Upper lobe of right lung (tissue), 1 donor: Measurements from ENCODE around the gene TCEANC. TPM values are rescaled to one million over a fixed set of nuclear protein-coding genes. Genes with fewer than 3 reads are reported as not detected.
"Not testable (repeated sequence)": the region's sequence is repeated elsewhere in the genome, so short reads cannot be mapped to it uniquely, and the experiment has no call there.

Experiments
- ATAC-seq: fragments of 200-7000 bp; cut with Tn5 transposase; one replicate; pipeline ENCODE4 v1.9.1; 2020; ENCODE audit warnings: mild to moderate bottlenecking, moderate library complexity
- DNase-seq: peaks from one replicate; pipeline ENCODE4 v3.0.0-alpha.2; 2020
- H3K27ac ChIP-seq: fragments of 200-600 bp; one replicate; pipeline ENCODE4 v1.8.0; 2022
- H3K27me3 ChIP-seq: fragments of 200-600 bp; one replicate; pipeline ENCODE4 v1.8.0; 2022; ENCODE audit warnings: mild to moderate bottlenecking
- H3K36me3 ChIP-seq: fragments of 200-600 bp; one replicate; pipeline ENCODE4 v1.8.0; 2022
- H3K4me1 ChIP-seq: fragments of 200-600 bp; one replicate; pipeline ENCODE4 v1.8.0; 2022
- H3K4me3 ChIP-seq: fragments of 200-600 bp; one replicate; pipeline ENCODE4 v1.8.0; 2022; ENCODE audit warnings: mild to moderate bottlenecking
- H3K9me3 ChIP-seq: fragments of 200-600 bp; one replicate; pipeline ENCODE4 v1.8.0; 2022
- CTCF ChIP-seq: fragments of 200-600 bp; IDR thresholded peaks from one replicate; pipeline ENCODE4 v1.8.0; 2022; ENCODE audit warnings: antibody characterized with exemption
- intact Hi-C: fragments of 100-400 bp; cut with DNase I; formaldehyde crosslinking; loops from one replicate; pipeline ENCODE4 v1.11.0; 2022
- total RNA-seq: library from RNA; stranded (reverse); fragmentation: NEBNext Ultra II Directional; extraction: Animal tissue kit (Norgen Biotek cat#: 25700); gene quantifications from one replicate; pipeline ENCODE4 v1.2.1, GENCODE V29; 2021
- donor health status: DM: no; HTN: yes; CAD: no; lungs with severe emphysema.

Gene TCEANC
- total RNA-seq, 1 donor from 2014 or later = 6.4 TPM

DNA sequence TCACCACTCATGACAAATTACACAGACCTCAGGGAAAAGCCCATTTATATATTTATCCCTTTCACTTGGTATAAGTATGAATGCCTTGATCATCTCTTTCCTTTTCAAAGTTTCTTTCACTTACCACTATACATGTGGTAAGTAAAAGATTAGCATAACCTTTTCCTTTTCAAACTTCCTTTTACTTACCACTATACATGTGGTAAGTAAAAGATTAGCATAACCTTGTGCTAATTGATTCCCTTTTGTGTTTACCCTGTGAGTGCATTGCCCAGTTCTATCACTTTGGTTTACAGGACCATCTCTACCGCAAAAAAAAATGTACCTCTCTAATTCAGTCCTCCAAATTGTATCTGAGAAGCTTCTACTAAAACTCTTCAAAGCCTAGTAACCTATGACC lies 32.7 kb upstream of the TCEANC start:
- Histone ChIP-seq H3K4me1 (no peaks in the 10 kb centered on the region), H3K27me3 (no peaks in the 10 kb centered on the region), H3K9me3 (no peaks in the 10 kb centered on the region), H3K4me3 (no peak overlapping the region), H3K27ac (no peak overlapping the region), H3K36me3 (no peaks in the 10 kb centered on the region)
- DNase-seq (no peak), ATAC-seq (no peak)
- TF ChIP-seq CTCF = no peak
- intact Hi-C loops = no loop called here

- intact Hi-C loops = no loop called here
- no peak for DNase-seq
- ATAC-seq = no peak
- Histone ChIP-seq H3K27me3 (no peaks in the 10 kb centered on the region), H3K27ac (no peak overlapping the region), H3K9me3 (no peaks in the 10 kb centered on the region), H3K4me1 (no peaks in the 10 kb centered on the region), H3K4me3 (no peak overlapping the region), H3K36me3 (no peaks in the 10 kb centered on the region)
- no peak for TF ChIP-seq CTCF
Measured at GRCh38 chrX:13622401-13622964, 30.5 kb upstream of the TCEANC start.

GRCh38 chrX:13627306-13627705 lies 25.6 kb upstream of the TCEANC start:
- no peak for ATAC-seq
- intact Hi-C loops = no loop called here
- no peaks in the 10 kb centered on the region for H3K9me3 ChIP-seq
- H3K4me1 ChIP-seq = no peaks in the 10 kb centered on the region
- no peaks in the 10 kb centered on the region for H3K27me3 ChIP-seq
- no peak overlapping the region for H3K27ac ChIP-seq
- no peak overlapping the region for H3K4me3 ChIP-seq
- no peak for TF ChIP-seq CTCF
- DNase-seq = no peak
- no peaks in the 10 kb centered on the region for H3K36me3 ChIP-seq

GRCh38 chrX:13637224-13637623 lies 15.7 kb upstream of the TCEANC start:
- H3K4me3 ChIP-seq, H3K27ac ChIP-seq, H3K4me1 ChIP-seq, DNase-seq, H3K9me3 ChIP-seq, H3K36me3 ChIP-seq, H3K27me3 ChIP-seq, intact Hi-C loops, ATAC-seq: not testable (repeated sequence)

DNA sequence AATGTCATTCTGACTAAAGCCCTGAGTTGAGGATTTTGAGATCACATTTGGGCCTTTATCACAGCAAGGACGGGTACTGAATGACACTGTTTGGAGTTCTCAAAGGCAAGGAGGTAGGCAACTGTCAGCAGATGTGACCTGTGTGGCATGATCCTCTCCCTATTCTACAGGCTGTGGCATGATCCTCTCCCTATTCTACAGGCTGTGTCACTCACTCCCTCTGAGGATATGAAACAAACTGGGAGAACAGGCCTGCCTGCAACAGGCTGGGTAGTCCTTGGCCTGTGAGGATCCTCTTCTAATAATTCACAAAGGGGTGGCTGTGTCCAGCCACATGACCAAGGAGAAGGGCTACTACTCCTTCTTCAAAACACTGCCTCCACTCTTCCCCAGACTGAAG lies 14.9 kb upstream of the TCEANC start:
- ATAC-seq = no peak

DNA sequence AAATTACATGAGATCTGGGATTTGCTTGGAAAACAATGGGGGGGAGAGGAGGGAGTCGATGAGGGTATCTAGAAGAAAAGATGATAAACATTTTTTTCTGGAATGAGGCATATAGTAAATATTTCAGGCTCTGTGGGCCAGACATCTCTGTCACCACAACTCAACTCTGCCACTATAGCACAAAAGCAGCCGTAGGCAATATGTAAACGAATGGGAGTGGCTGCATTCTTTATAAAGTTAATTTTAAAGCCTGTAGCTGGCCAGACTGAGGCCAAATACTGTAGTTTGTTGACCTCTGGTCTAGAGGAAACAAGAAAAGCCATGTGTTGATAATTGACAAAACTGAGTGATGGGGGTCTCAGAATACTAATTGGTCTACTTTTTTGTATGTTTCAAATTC lies 14.1 kb upstream of the TCEANC start:
- Histone ChIP-seq H3K4me1 (no peaks in the 10 kb centered on the region), H3K27me3 (no peaks in the 10 kb centered on the region), H3K27ac (no peak overlapping the region), H3K9me3 (no peaks in the 10 kb centered on the region), H3K4me3 (no peak overlapping the region), H3K36me3 (no peaks in the 10 kb centered on the region)
- intact Hi-C loops = no loop called here
- no peak for TF ChIP-seq CTCF
- ATAC-seq (no peak), DNase-seq (no peak)

More for the DNA sequence above, 14.9 kb upstream of the TCEANC start:
- no peaks in the 10 kb centered on the region for H3K9me3 ChIP-seq
- H3K36me3 ChIP-seq = no peaks in the 10 kb centered on the region
- intact Hi-C loops = no loop called here
- no peak overlapping the region for H3K27ac ChIP-seq
- no peaks in the 10 kb centered on the region for H3K27me3 ChIP-seq
- no peak for TF ChIP-seq CTCF
- H3K4me1 ChIP-seq = no peaks in the 10 kb centered on the region
- DNase-seq = no peak
- no peak overlapping the region for H3K4me3 ChIP-seq

GRCh38 chrX:13641684-13642083 lies 11.3 kb upstream of the TCEANC start:
- H3K9me3 ChIP-seq, H3K36me3 ChIP-seq, H3K27me3 ChIP-seq, intact Hi-C loops, DNase-seq, H3K27ac ChIP-seq, ATAC-seq, H3K4me3 ChIP-seq, H3K4me1 ChIP-seq: not testable (repeated sequence)
